Panc1 (cell line): ENCODE data around the gene PPARG. TPM values are rescaled to one million over a fixed set of nuclear protein-coding genes. Genes with fewer than 3 reads are reported as not detected.

Source experiments
- ATAC-seq: fragments of 200-7000 bp; cut with Tn5 transposase; 2 replicates; pipeline ENCODE4 v1.9.1; 2020; ENCODE audit warnings: mild to moderate bottlenecking, moderate library complexity
- BruUV-seq: library from RNA; stranded (reverse); fragments of 400-500 nt; replicated peaks from 2 replicates; lab custom pipeline; 2021; lab: Mats Ljungman, UMichigan
- CTCF ChIA-PET: fragments of 300-600 bp; sonication (Branson Sonifier 250); formaldehyde crosslinking; loops from one replicate; lab custom pipeline; 2022; ENCODE audit warnings: antibody characterized with exemption; lab: Charles Lee
- POLR2A ChIA-PET: fragments of 300-600 bp; sonication (Branson Sonifier 250); formaldehyde crosslinking; loops from one replicate; lab custom pipeline; 2022; ENCODE audit warnings: antibody characterized with exemption; lab: Charles Lee
- DNase-seq: peaks from one replicate; pipeline ENCODE4 v3.0.0-alpha.2; 2010; ENCODE audit warnings: low read depth, low spot score
- H3K27ac ChIP-seq: 2 replicates; pipeline ENCODE4 v1.5.1; 2011; ENCODE audit warnings: mild to moderate bottlenecking, low read length, inconsistent platforms
- H3K27me3 ChIP-seq: fragments of 200-500 bp; sonication (Bioruptor generic); 2 replicates; pipeline ENCODE4 v1.6.0; 2014; ENCODE audit warnings: low read length, inconsistent platforms; ENCODE audit not compliant: control insufficient read depth, insufficient read depth
- H3K36me3 ChIP-seq: fragments of 200-500 bp; sonication (Bioruptor generic); 2 replicates; pipeline ENCODE4 v1.5.1; 2014; ENCODE audit warnings: inconsistent platforms, mild to moderate bottlenecking, low read length, moderate library complexity; ENCODE audit not compliant: control insufficient read depth, insufficient read depth
- H3K4me1 ChIP-seq: 2 replicates; pipeline ENCODE4 v1.5.1; 2011; ENCODE audit warnings: inconsistent platforms, mild to moderate bottlenecking, low read length, moderate library complexity; ENCODE audit not compliant: control insufficient read depth, insufficient read depth
- H3K4me3 ChIP-seq, 2 experiments: 2 replicates each; pipeline ENCODE4 v1.5.1; 2011 to 2012; ENCODE audit warnings: low read depth in 2 of 2, low read length in 2 of 2, mild to moderate bottlenecking in 2 of 2, inconsistent platforms in 1 of 2, moderate library complexity in 1 of 2
- H3K9me3 ChIP-seq: fragments of 200-500 bp; sonication (Bioruptor generic); 2 replicates; pipeline ENCODE4 v1.5.1; 2014; ENCODE audit warnings: low read depth, mild to moderate bottlenecking, inconsistent platforms, low read length, moderate library complexity; ENCODE audit not compliant: control insufficient read depth, insufficient read depth
- POLR2AphosphoS5 ChIP-seq: IDR thresholded peaks from 2 replicates; pipeline ENCODE4 v1.6.1; 2012; ENCODE audit warnings: mild to moderate bottlenecking, low read depth, low read length, moderate library complexity
- SIN3A ChIP-seq: IDR thresholded peaks from 2 replicates; pipeline ENCODE4 v1.6.1; 2012; ENCODE audit warnings: low read depth, mild to moderate bottlenecking, low read length, moderate library complexity, borderline replicate concordance; ENCODE audit not compliant: insufficient read depth
- TCF7L2 ChIP-seq: IDR thresholded peaks from 2 replicates; pipeline ENCODE4 v1.6.1; 2011; ENCODE audit warnings: mild to moderate bottlenecking, low read depth, low read length, inconsistent platforms
- in situ Hi-C: cut with HindIII; loops from 2 replicates; pipeline ENCODE4 v1.10.0; 2016; ENCODE audit warnings: low sequenced_read_pairs, low pct_unique_long_range_greater_than_20kb
- intact Hi-C: fragments of 100-400 bp; cut with micrococcal nuclease; formaldehyde crosslinking; loops from one replicate; pipeline ENCODE4 v1.10.0; 2022; ENCODE audit not compliant: unreplicated experiment
- total RNA-seq: library from RNA; stranded (reverse); gene quantifications from one replicate; pipeline ENCODE4 v1.2.1, GENCODE V29; 2021; ENCODE audit not compliant: unreplicated experiment
- TF ChIP-seq, protein P1 (sequence below): fragments of 450-650 bp; IDR thresholded peaks from 2 replicates; pipeline ENCODE4 v1.5.1; 2017; ENCODE audit warnings: mild to moderate bottlenecking
- TF ChIP-seq, protein P2 (sequence below), 2 experiments: IDR thresholded peaks; 2 replicates each; pipeline ENCODE4 v1.6.1; 2011 to 2012; ENCODE audit warnings: low read depth in 2 of 2, control low read depth in 1 of 2, low read length in 1 of 2, mild to moderate bottlenecking in 1 of 2, moderate library complexity in 1 of 2; ENCODE audit not compliant: insufficient read depth in 1 of 2

The PPARG gene
- total RNA-seq, 1 experiment from 2014 or later = 88.1 TPM

DNA sequence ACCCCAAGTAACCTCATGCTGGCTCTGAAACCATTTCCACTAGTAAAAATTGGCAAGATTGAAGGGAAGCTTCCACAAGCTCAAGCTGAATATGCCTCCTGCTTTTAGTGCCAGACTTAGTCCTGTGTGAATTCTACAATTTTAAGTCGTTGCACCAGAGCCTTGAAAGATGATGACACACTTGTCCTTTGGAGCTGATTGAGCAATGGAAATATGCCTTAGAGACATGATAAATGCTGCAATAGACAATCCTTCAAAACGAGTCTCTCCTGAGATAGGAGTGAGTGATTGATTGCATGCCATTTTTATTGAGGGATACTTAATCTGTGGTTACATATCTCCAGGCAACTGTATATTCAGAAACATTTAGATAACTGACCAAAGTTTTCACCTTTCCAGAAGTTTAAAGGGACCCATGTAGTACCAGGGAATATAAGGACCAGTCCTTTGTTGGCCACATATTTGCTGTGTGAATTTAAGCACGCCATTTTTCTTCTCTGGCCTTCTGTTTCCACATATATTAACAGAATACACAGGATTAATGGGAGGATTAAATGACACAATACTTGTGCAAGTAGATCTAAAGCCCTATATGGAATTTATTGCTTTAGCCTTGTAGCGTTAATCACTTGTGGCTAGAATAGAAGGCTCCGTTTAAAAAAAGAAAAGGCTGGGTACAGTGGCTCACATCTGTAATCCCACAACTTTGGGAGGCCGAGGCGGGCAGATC is 65.1 kb downstream of the PPARG start:
- POLR2A ChIA-PET = interaction anchor here (0.7 kb wide), 1 partner anchor 518 kb away, joined by 18 read pairs; no protein-coding TSS in a partner anchor
- intact Hi-C loops = no loop called here
- CTCF ChIA-PET = no interaction called here
- no peaks in the 10 kb centered on the region for H3K36me3 ChIP-seq
- H3K27me3 ChIP-seq = no peaks in the 10 kb centered on the region
- H3K4me3 ChIP-seq = no peak overlapping the region
- peak overlapping the region; percentile 39 for H3K27ac ChIP-seq
- ATAC-seq (no peak), DNase-seq (no peak)
- TF ChIP-seq, protein P1, sequence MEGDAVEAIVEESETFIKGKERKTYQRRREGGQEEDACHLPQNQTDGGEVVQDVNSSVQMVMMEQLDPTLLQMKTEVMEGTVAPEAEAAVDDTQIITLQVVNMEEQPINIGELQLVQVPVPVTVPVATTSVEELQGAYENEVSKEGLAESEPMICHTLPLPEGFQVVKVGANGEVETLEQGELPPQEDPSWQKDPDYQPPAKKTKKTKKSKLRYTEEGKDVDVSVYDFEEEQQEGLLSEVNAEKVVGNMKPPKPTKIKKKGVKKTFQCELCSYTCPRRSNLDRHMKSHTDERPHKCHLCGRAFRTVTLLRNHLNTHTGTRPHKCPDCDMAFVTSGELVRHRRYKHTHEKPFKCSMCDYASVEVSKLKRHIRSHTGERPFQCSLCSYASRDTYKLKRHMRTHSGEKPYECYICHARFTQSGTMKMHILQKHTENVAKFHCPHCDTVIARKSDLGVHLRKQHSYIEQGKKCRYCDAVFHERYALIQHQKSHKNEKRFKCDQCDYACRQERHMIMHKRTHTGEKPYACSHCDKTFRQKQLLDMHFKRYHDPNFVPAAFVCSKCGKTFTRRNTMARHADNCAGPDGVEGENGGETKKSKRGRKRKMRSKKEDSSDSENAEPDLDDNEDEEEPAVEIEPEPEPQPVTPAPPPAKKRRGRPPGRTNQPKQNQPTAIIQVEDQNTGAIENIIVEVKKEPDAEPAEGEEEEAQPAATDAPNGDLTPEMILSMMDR = no peak
- TF ChIP-seq SIN3A = no peak
- no peak for TF ChIP-seq POLR2AphosphoS5
- TF ChIP-seq, protein P2, sequence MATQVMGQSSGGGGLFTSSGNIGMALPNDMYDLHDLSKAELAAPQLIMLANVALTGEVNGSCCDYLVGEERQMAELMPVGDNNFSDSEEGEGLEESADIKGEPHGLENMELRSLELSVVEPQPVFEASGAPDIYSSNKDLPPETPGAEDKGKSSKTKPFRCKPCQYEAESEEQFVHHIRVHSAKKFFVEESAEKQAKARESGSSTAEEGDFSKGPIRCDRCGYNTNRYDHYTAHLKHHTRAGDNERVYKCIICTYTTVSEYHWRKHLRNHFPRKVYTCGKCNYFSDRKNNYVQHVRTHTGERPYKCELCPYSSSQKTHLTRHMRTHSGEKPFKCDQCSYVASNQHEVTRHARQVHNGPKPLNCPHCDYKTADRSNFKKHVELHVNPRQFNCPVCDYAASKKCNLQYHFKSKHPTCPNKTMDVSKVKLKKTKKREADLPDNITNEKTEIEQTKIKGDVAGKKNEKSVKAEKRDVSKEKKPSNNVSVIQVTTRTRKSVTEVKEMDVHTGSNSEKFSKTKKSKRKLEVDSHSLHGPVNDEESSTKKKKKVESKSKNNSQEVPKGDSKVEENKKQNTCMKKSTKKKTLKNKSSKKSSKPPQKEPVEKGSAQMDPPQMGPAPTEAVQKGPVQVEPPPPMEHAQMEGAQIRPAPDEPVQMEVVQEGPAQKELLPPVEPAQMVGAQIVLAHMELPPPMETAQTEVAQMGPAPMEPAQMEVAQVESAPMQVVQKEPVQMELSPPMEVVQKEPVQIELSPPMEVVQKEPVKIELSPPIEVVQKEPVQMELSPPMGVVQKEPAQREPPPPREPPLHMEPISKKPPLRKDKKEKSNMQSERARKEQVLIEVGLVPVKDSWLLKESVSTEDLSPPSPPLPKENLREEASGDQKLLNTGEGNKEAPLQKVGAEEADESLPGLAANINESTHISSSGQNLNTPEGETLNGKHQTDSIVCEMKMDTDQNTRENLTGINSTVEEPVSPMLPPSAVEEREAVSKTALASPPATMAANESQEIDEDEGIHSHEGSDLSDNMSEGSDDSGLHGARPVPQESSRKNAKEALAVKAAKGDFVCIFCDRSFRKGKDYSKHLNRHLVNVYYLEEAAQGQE (IDR thresholded peaks at IDR 0.05; ENCODE audit: insufficient read depth in 1 of 2, low read depth in 2 of 2, low read length in 1 of 2) = no peak
- TF ChIP-seq TCF7L2 = no peak
- in situ Hi-C loops = no loop called here
- no TSS peak for BruUV-seq
- peaks cover 55% of the 10 kb centered on the region for H3K4me1 ChIP-seq
- H3K9me3 ChIP-seq = no peaks in the 10 kb centered on the region

DNA sequence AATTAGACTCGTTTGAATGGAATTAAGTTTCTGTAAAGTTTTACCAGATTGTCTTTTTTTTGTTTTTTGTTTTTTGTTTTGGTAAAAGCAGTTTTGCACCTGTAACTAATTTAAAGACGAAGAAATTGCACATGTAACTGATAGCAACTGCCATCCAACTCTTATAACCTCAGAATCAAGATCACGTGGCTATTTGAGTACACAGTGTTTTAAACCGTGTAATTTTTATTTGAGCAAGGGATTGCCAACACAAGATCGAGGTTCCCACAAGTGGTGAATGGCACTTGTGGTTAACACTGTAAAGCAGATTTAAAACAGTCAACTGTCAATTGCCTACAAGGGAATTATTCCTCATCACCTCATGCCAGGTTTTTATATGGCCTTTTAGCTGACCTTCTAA is 67.3 kb downstream of the PPARG start:
- H3K4me1 ChIP-seq = peaks cover 37% of the 10 kb centered on the region
- TF ChIP-seq, protein P1 = no peak
- TF ChIP-seq, protein P2 (IDR thresholded peaks at IDR 0.05; ENCODE audit: insufficient read depth in 1 of 2, low read depth in 2 of 2, low read length in 1 of 2) = no peak
- TF ChIP-seq TCF7L2 = no peak
- no peak for TF ChIP-seq SIN3A
- no peak for TF ChIP-seq POLR2AphosphoS5
- no peak overlapping the region for H3K4me3 ChIP-seq
- ATAC-seq = no peak
- BruUV-seq = no TSS peak
- intact Hi-C loops (no loop called here), in situ Hi-C loops (no loop called here)
- H3K36me3 ChIP-seq = no peaks in the 10 kb centered on the region
- ChIA-PET CTCF (no interaction called here), POLR2A (no interaction called here)
- H3K27me3 ChIP-seq = no peaks in the 10 kb centered on the region
- DNase-seq = no peak
- no peaks in the 10 kb centered on the region; the same call in 1 of the 2 replicates for H3K9me3 ChIP-seq
- H3K27ac ChIP-seq = peak overlapping the region; percentile 73; the same call in 1 of the 2 replicates
